H1 (cell line): Measurements from ENCODE around the gene TLK1. TPM values are rescaled to one million over a fixed set of nuclear protein-coding genes. Genes with fewer than 3 reads are reported as not detected.

Experiments used
- CTCF ChIA-PET: fragments of 300-600 bp; sonication (Branson Sonifier 250); formaldehyde crosslinking; loops from one replicate; lab custom pipeline; 2021; ENCODE audit not compliant: partially characterized antibody; lab: Charles Lee
- POLR2A ChIA-PET: fragments of 300-600 bp; sonication (Branson Sonifier 250); formaldehyde crosslinking; loops from one replicate; lab custom pipeline; 2021; ENCODE audit warnings: inconsistent platforms; ENCODE audit not compliant: partially characterized antibody; lab: Charles Lee
- DNase-seq, 2 experiments: peaks; one replicate each; pipeline versions ENCODE4 v3.0.0 to v3.0.0-alpha.2; 2010 to 2022; ENCODE audit warnings: low spot score in 2 of 2, low read depth in 1 of 2, mixed read lengths in 1 of 2
- FAIRE-seq: peaks from 2 replicates; lab custom pipeline; 2011; peaks lifted over from hg19 to GRCh38; lab: Jason Lieb, UNC
- H2AFZ ChIP-seq: 2 replicates; pipeline ENCODE4 v1.8.1; 2012; ENCODE audit warnings: low read length, inconsistent platforms
- H2AK5ac ChIP-seq: 2 replicates; pipeline ENCODE4 v1.6.1; 2013; ENCODE audit warnings: low read depth, low read length
- H2BK120ac ChIP-seq: replicated peaks from 2 replicates; pipeline ENCODE3; 2013; ENCODE audit warnings: low read depth, low read length, inconsistent platforms
- H2BK12ac ChIP-seq: 2 replicates; pipeline ENCODE4 v1.6.1; 2013; ENCODE audit warnings: low read depth, low read length
- H2BK15ac ChIP-seq: 2 replicates; pipeline ENCODE4 v1.6.1; 2013; ENCODE audit warnings: low read length
- H2BK20ac ChIP-seq: 2 replicates; pipeline ENCODE4 v1.6.1; 2013; ENCODE audit warnings: low read length
- H2BK5ac ChIP-seq: 2 replicates; pipeline ENCODE4 v1.6.1; 2013; ENCODE audit warnings: low read depth, low read length
- H3K14ac ChIP-seq: 2 replicates; pipeline ENCODE4 v1.6.1; 2013; ENCODE audit warnings: inconsistent platforms; ENCODE audit not compliant: insufficient read length
- H3K18ac ChIP-seq: 2 replicates; pipeline ENCODE4 v1.6.1; 2013; ENCODE audit warnings: low read length; ENCODE audit errors: extremely low read depth
- H3K23ac ChIP-seq: 2 replicates; pipeline ENCODE4 v1.6.1; 2013; ENCODE audit warnings: inconsistent platforms; ENCODE audit not compliant: insufficient read length
- H3K23me2 ChIP-seq: 2 replicates; pipeline ENCODE4 v1.6.1; 2013; ENCODE audit warnings: low read depth, low read length
- H3K27ac ChIP-seq: 2 replicates; pipeline ENCODE4 v1.6.1; 2011; ENCODE audit warnings: low read depth, low read length, inconsistent platforms
- H3K27me3 ChIP-seq, 4 experiments: replicated peaks in 1 of 4; 1 replicate in 1 of 4; 2 replicates in 3 of 4; pipeline versions ENCODE4 v1.6.1 to v1.8.1; 2011 to 2013; ENCODE audit warnings: low read length in 3 of 4, mild to moderate bottlenecking in 3 of 4, inconsistent platforms in 2 of 4, mixed read lengths in 2 of 4, moderate library complexity in 1 of 4; ENCODE audit not compliant: control insufficient read depth in 3 of 4, insufficient read depth in 3 of 4; ENCODE audit errors: extremely low read depth in 1 of 4
- H3K36me3 ChIP-seq, 4 experiments: 2 replicates each; pipeline versions ENCODE4 v1.6.1 to v1.8.1; 2011 to 2013; ENCODE audit warnings: mild to moderate bottlenecking in 4 of 4, low read length in 3 of 4, moderate library complexity in 2 of 4, control low read depth in 1 of 4, inconsistent platforms in 1 of 4; ENCODE audit not compliant: insufficient read depth in 4 of 4, control insufficient read depth in 2 of 4
- H3K4ac ChIP-seq: replicated peaks from 2 replicates; pipeline ENCODE3; 2013; ENCODE audit warnings: low read length, low read depth, mixed read lengths, inconsistent platforms; ENCODE audit not compliant: insufficient read length
- H3K4me1 ChIP-seq, 4 experiments: replicated peaks in 1 of 4; 1 replicate in 1 of 4; 2 replicates in 3 of 4; pipeline versions ENCODE4 v1.6.1 to v1.8.1; 2011 to 2013; ENCODE audit warnings: low read length in 3 of 4, inconsistent platforms in 2 of 4, mixed read lengths in 1 of 4; ENCODE audit not compliant: insufficient read depth in 4 of 4, control insufficient read depth in 3 of 4
- H3K4me2 ChIP-seq, 2 experiments: 2 replicates each; pipeline versions ENCODE4 v1.6.1 to v1.8.1; 2011 to 2013; ENCODE audit warnings: low read depth in 2 of 2, low read length in 2 of 2, control low read depth in 1 of 2, inconsistent platforms in 1 of 2, mild to moderate bottlenecking in 1 of 2; ENCODE audit not compliant: insufficient read depth in 1 of 2
- H3K4me3 ChIP-seq, 4 experiments: fragments of 200-600, 300-600 bp in 1 of 4; sonication (generic), shearing (Covaris generic), sonication (Bioruptor Twin) in 1 of 4; 2 replicates each; pipeline versions ENCODE4 v1.5.1 to v1.8.1; 2011 to 2016; ENCODE audit warnings: low read length in 4 of 4, low read depth in 3 of 4, control low read depth in 2 of 4, inconsistent platforms in 2 of 4, mild to moderate bottlenecking in 2 of 4, mixed read lengths in 1 of 4, moderate library complexity in 1 of 4; ENCODE audit not compliant: insufficient read depth in 2 of 4; ENCODE audit errors: extremely low read depth in 1 of 4
- H3K56ac ChIP-seq: replicated peaks from 2 replicates; pipeline ENCODE3; 2013; ENCODE audit warnings: low read depth, mild to moderate bottlenecking, mixed read lengths, low read length, inconsistent platforms; ENCODE audit not compliant: insufficient read length
- H3K79me1 ChIP-seq: 2 replicates; pipeline ENCODE4 v1.6.1; 2013; ENCODE audit warnings: low read depth, low read length, control low read depth
- H3K79me2 ChIP-seq, 2 experiments: 2 replicates each; pipeline versions ENCODE4 v1.6.1 to v1.8.1; 2012 to 2013; ENCODE audit warnings: low read length in 2 of 2, mild to moderate bottlenecking in 2 of 2, inconsistent platforms in 1 of 2; ENCODE audit not compliant: insufficient read depth in 2 of 2, control insufficient read depth in 1 of 2
- H3K9ac ChIP-seq, 4 experiments: replicated peaks in 1 of 4; 1 replicate in 1 of 4; 2 replicates in 3 of 4; pipeline versions ENCODE4 v1.6.1 to v1.8.1; 2011 to 2013; ENCODE audit warnings: low read depth in 3 of 4, low read length in 3 of 4, control low read depth in 2 of 4, mild to moderate bottlenecking in 2 of 4, moderate library complexity in 2 of 4, inconsistent platforms in 1 of 4; ENCODE audit errors: extremely low read depth in 1 of 4
- H3K9me3 ChIP-seq, 2 experiments: 2 replicates each; pipeline versions ENCODE4 v1.6.1 to v1.8.1; 2012 to 2013; ENCODE audit warnings: mild to moderate bottlenecking in 2 of 2, moderate library complexity in 2 of 2, control low read depth in 1 of 2, inconsistent platforms in 1 of 2, low read depth in 1 of 2, low read length in 1 of 2, mixed read lengths in 1 of 2; ENCODE audit not compliant: insufficient read depth in 2 of 2
- H4K20me1 ChIP-seq, 2 experiments: replicated peaks in 1 of 2; 2 replicates each; pipeline versions ENCODE3 to v1.8.1; 2011 to 2013; ENCODE audit warnings: inconsistent platforms in 2 of 2, low read length in 2 of 2, mild to moderate bottlenecking in 1 of 2; ENCODE audit not compliant: insufficient read depth in 2 of 2, control insufficient read depth in 1 of 2
- H4K5ac ChIP-seq: 2 replicates; pipeline ENCODE4 v1.6.1; 2013; ENCODE audit warnings: low read length, low read depth, mixed read lengths, inconsistent platforms; ENCODE audit not compliant: insufficient read length
- H4K8ac ChIP-seq: 2 replicates; pipeline ENCODE4 v1.8.0; 2013; ENCODE audit warnings: mild to moderate bottlenecking, moderate library complexity, low read length, inconsistent platforms; ENCODE audit not compliant: insufficient read depth; ENCODE audit errors: extremely low read depth
- H4K91ac ChIP-seq: replicated peaks from 2 replicates; pipeline ENCODE3; 2013; ENCODE audit warnings: low read length, mixed read lengths, inconsistent platforms; ENCODE audit not compliant: insufficient read length
- CEBPB ChIP-seq: IDR thresholded peaks from 2 replicates; pipeline ENCODE4 v1.6.1; 2012; ENCODE audit warnings: low read depth, low read length
- CREB1 ChIP-seq: IDR thresholded peaks from 2 replicates; pipeline ENCODE4 v1.6.1; 2012; ENCODE audit warnings: inconsistent platforms
- GABPA ChIP-seq: IDR thresholded peaks from 2 replicates; pipeline ENCODE4 v1.6.1; 2011; ENCODE audit warnings: mild to moderate bottlenecking, low read length, moderate library complexity, borderline replicate concordance; ENCODE audit not compliant: insufficient read depth
- JUN ChIP-seq: IDR thresholded peaks from 2 replicates; pipeline ENCODE4 v1.6.1; 2011; ENCODE audit warnings: low read depth, mild to moderate bottlenecking, improper control_type of control experiment, low read length
- KDM4A ChIP-seq: IDR thresholded peaks from one replicate; pipeline ENCODE4 v1.7.1; 2012; ENCODE audit warnings: low read depth, mild to moderate bottlenecking, moderate library complexity, low read length, inconsistent platforms; ENCODE audit not compliant: severe bottlenecking
- RXRA ChIP-seq: IDR thresholded peaks from 2 replicates; pipeline ENCODE4 v1.6.1; 2011; ENCODE audit warnings: low read depth, mild to moderate bottlenecking, low read length, moderate library complexity; ENCODE audit not compliant: insufficient read depth
- SAP30 ChIP-seq: fragments of 300-600 bp; sonication (generic); IDR thresholded peaks from 2 replicates; pipeline ENCODE4 v1.7.1; 2012; ENCODE audit warnings: low read length, moderate library complexity, mild to moderate bottlenecking, inconsistent platforms; ENCODE audit not compliant: insufficient read depth, insufficient replicate concordance
- SIN3A ChIP-seq, 2 experiments: IDR thresholded peaks in 1 of 2; conservative IDR thresholded peaks in 1 of 2; 2 replicates each; pipeline ENCODE4 v1.6.1; 2011 to 2012; ENCODE audit warnings: low read length in 2 of 2, improper control_type of control experiment in 1 of 2, low read depth in 1 of 2, mild to moderate bottlenecking in 1 of 2
- SIRT6 ChIP-seq: IDR thresholded peaks from one replicate; pipeline ENCODE4 v1.7.1; 2012; ENCODE audit warnings: low read length, inconsistent platforms
- TAF1 ChIP-seq: IDR thresholded peaks from 2 replicates; pipeline ENCODE4 v1.6.1; 2011; ENCODE audit warnings: mild to moderate bottlenecking, low read depth, low read length
- TCF12 ChIP-seq: IDR thresholded peaks from 2 replicates; pipeline ENCODE4 v1.6.1; 2011; ENCODE audit warnings: low read depth, mild to moderate bottlenecking, low read length
- ZNF274 ChIP-seq: IDR thresholded peaks from 2 replicates; pipeline ENCODE4 v1.7.0; 2012; ENCODE audit warnings: low read length, borderline replicate concordance; ENCODE audit errors: extremely low read depth
- WGBS, 2 experiments: shearing (Covaris generic) in 1 of 2; methylation state at CpG; one replicate each; pipeline versions ENCODE4 v1.1.6 to v1.1.7; 2013 to 2015; ENCODE audit warnings: low lambda C conversion rate in 2 of 2, mixed read lengths in 2 of 2, inconsistent platforms in 1 of 2, low coverage in 1 of 2, missing lambda C conversion rate in 1 of 2; ENCODE audit not compliant: insufficient replicate concordance in 2 of 2, insufficient coverage in 1 of 2, insufficient read length in 1 of 2; ENCODE audit errors: extremely low coverage in 1 of 2, missing lambda C conversion rate in 1 of 2; 5-methylcytosine and 5-hydroxymethylcytosine counted together
- polyA plus RNA-seq, 7 experiments: library from polyadenylated mRNA; depleted of rRNA in 3 of 7; stranded (reverse) in 5 of 7; unstranded in 2 of 7; fragments of >200 nt in 5 of 7; fragments of 200-250 nt in 2 of 7; gene quantifications; 1 replicate in 5 of 7; 2 replicates in 1 of 7; 4 replicates in 1 of 7; pipeline versions ENCODE4 v1.2.1 to v1.2.3, GENCODE V29; 2011 to 2013; ENCODE audit warnings: missing spikeins in 2 of 7, mixed read lengths in 2 of 7
- total RNA-seq: library from RNA; stranded (reverse); fragmentation: NEBNext Ultra II Directional; extraction: Animal tissue kit (Norgen Biotek cat#: 25700); gene quantifications from 2 replicates; pipeline ENCODE4 v1.2.1, GENCODE V29; 2021
- TF ChIP-seq, protein P1 (sequence below): IDR thresholded peaks from 2 replicates; pipeline ENCODE4 v1.6.1; 2012; ENCODE audit warnings: inconsistent platforms

The TLK1 gene
- total and polyA plus RNA-seq, 2 of the 8 experiments (the other 6 are each of a cell fraction or from before 2014, with no cell fraction given), result 11.2 to 102 TPM

DNA sequence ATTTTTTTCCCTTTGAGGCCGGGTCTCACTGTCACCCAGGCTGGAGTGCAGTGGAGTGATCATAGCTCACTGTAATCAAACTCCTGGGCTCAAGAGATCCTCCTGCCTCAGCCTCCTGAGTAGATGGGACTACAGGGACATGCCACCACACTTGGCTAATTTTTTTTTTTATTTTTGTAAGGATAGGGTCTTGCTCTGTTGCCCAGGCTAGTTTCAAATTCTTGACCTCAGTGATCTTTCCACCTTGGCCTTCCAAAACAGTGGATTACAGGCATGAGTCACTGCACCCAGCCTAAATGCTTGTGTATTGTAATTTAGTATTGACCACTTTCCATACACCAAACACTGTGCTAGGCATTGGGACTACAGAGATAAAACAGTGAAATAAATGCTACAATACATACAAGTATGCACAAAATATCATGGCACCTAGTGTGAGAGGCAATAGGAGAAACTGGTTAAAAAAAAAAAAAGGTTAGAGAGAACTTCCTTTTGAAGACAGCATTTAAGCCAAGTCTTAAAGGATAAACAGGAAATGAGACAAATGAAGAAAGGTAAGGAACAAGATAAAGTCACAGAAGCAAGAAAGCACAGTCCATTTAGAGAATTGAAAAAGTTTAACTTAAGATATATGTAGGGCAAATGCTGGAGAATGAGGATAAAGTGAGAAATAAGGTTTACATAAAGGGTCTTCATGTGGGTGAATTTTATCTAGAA, 118.3 kb downstream of the TLK1 start:
- H4K5ac ChIP-seq, result no peak overlapping the region
- H4K20me1 ChIP-seq, result no peaks in the 10 kb centered on the region
- no peak overlapping the region for H2AK5ac ChIP-seq
- H3K4ac ChIP-seq, result no peak overlapping the region
- H2BK5ac ChIP-seq, result no peak overlapping the region
- H2BK120ac ChIP-seq, result no peak overlapping the region
- no peak overlapping the region for H3K56ac ChIP-seq
- 100% methylated on average over 1 of the region's 1 CpG; no CpG with 5 or more reads in 1 of the 2 experiments for WGBS, 2 experiments
- FAIRE-seq, result no peak
- no peak overlapping the region for H3K18ac ChIP-seq
- no peaks in the 10 kb centered on the region for H3K9me3 ChIP-seq
- no peaks in the 10 kb centered on the region for H3K79me2 ChIP-seq
- no peak overlapping the region for H3K4me2 ChIP-seq
- no peak overlapping the region for H3K27ac ChIP-seq
- no peak overlapping the region for H4K8ac ChIP-seq
- no peak overlapping the region for H2BK15ac ChIP-seq
- H2BK20ac ChIP-seq, result no peak overlapping the region
- DNase-seq, result no peak
- H3K4me1 ChIP-seq, result peaks cover 0 to 10% (median 2%) of the 10 kb centered on the region in 4 experiments; a peak in 2 of 7 replicates
- H2BK12ac ChIP-seq, result no peak overlapping the region
- H3K36me3 ChIP-seq, result peaks cover 5 to 47% (median 20%) of the 10 kb centered on the region in 4 experiments; a peak in 6 of 8 replicates
- no peak overlapping the region for H3K4me3 ChIP-seq
- no peak overlapping the region for H4K91ac ChIP-seq
- H3K23ac ChIP-seq, result no peak overlapping the region
- TF ChIP-seq RXRA (no peak), TCF12 (no peak), SIN3A (conservative IDR thresholded peaks at IDR 0.05 in 1 of 2, IDR thresholded peaks at IDR 0.05 in 1 of 2; ENCODE audit: low read depth in 1 of 2, low read length in 2 of 2) (no peak), SAP30 (no peak), ZNF274 (no peak), CREB1 (no peak), JUN (no peak), GABPA (no peak), KDM4A (no peak), CEBPB (no peak), TAF1 (no peak), SIRT6 (no peak)
- TF ChIP-seq, protein P1, sequence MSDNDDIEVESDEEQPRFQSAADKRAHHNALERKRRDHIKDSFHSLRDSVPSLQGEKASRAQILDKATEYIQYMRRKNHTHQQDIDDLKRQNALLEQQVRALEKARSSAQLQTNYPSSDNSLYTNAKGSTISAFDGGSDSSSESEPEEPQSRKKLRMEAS, result no peak
- H3K14ac ChIP-seq, result no peak overlapping the region
- no peaks in the 10 kb centered on the region for H3K79me1 ChIP-seq
- no peak overlapping the region for H2AFZ ChIP-seq
- POLR2A ChIA-PET, result no interaction called here
- H3K23me2 ChIP-seq, result no peaks in the 10 kb centered on the region
- CTCF ChIA-PET, result interaction anchor here (0.6 to 0.7 kb wide), 2 partner anchors 32 to 496 kb away, joined by 4 read pairs; no protein-coding TSS in a partner anchor
- no peaks in the 10 kb centered on the region for H3K27me3 ChIP-seq
- no peak overlapping the region for H3K9ac ChIP-seq
